Measurements from ENCODE around the gene CRYL1. TPM values are rescaled to one million over a fixed set of nuclear protein-coding genes. Genes with fewer than 3 reads are reported as not detected.

CRYL1 gene
- total RNA-seq, 1 experiment from 2014 or later = 13.5 TPM

DNA sequence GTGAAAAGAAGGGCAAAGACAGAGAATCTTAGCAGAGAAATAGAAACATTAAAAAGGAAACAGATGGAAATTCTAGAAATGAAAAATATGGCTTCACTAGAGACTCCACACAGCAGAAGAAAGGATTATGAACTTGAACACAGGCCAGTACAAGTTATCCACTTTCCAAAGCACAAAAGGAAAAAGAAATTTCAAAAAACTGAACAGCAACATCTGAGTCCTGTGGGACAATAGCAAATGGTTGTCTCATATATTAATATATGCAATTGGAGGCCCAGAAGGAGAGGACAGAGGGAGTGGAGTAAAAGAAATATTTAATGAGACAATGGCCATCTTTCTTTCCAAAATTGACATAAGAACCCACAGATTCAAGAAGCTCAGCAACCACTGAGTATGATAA, 151.8 kb downstream of the CRYL1 start:
- DNase-seq (ENCODE audit: low read depth) = no peak

DNA sequence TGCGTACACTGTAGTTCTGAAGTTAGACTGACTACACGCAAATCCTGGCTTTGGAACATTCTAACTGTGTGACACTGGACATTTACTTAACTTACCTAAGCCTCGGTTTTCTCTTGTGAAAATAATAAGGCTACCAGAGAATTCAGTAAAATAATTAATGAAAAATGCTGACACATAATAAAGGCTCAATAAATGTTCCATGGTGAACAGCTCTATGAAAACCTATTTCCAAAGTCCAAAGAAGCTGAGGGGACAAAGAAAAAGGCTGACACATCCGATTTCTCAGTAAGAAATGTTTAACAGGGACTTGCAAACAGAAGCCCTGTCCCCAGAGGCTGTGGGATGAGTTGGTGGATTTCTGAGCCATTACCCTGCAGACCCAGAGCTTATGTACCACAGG, 153.8 kb downstream of the CRYL1 start:
- DNase-seq (ENCODE audit: low read depth) = no peak

DNA sequence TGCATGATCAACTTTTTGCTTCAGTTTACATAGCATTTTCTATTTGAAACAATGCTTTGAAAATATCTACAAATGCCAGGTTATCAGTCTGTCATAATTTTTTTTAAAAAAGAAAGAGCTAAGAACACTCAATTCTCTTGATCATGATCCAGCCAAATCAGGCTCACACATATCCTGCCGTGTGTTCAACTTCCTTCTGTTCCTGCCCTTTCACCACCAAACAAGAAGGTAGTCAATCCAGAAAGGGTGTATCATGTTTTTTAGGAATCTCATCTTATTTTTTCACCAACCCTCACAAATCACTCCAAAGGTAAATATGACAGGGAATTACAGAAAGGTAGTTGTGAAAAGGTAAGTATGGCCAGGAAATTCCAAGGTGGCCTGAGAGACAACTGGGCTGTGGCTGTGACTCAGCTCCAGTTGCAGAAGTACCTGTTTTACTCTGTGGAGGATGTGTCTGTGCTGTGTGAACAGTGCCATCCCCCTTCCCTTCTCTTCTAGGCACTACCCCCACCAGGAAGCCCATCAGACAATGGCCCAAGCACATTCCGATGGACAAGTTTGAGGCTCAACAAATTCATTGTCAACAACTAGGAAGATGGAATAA, 154.7 kb downstream of the CRYL1 start:
- no peak for DNase-seq (ENCODE audit: low read depth)

DNA sequence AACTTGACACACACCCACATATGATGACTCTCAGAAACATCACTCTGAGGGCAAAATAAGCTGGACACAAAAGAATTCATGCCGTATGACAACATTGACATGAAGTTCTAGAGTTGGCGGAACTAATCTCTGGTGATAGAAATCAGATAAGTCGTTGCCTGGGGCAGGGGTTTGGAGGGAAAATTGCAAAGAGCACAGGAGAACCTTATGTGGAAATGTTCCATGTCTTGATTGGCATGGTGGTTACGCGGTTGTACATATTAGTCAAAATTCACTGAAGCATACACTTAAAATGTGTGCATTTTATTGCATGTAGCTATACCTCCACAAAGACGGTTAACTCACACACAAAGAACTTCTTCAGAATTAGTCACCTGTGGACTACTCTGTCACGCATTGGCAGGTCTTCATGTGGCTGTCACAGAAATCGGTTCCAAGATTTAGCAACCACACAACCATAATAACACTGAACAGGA, 155.7 kb downstream of the CRYL1 start:
- DNase-seq (ENCODE audit: low read depth) = peak; percentile 43

DNA sequence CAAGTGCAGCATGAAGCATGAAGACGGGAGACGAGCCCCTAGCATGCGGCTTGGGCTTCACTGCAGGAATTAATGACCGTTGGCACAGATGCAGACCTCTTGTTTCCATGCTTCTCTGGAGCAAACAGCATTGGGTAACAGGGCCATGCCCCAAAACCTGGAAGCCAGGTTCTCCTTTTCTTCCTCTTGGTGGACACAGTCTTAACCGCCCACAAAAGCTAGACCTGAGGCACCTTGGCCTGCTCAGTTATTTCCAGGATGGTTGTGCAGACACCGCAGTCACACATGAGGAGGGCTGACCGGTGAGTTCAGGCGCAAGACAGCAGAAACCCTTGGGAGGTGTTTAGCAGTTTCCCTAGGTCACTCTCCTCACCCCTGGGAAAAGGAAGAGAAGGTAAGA, 159.6 kb downstream of the CRYL1 start:
- no peak for DNase-seq (ENCODE audit: low read depth)

DNA sequence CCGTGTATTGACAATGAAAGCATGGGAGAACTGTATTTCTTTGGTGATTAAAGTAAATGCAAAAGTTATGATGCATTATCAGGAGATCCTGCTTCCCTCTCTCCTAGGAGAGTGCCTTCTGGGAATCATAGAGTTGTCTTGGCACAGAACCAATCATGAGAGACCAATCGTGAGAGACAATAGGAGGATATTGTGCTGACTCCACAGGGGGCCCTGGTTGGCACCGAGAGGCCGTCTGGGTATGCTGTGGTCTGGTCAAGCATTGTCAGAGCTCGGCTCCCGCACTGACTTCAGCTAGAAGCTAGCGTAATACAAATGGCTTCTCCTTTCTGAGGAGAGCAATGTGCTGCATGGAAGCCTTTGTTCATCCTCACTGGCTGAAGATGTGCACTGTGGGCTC, 162.1 kb downstream of the CRYL1 start:
- DNase-seq (ENCODE audit: low read depth) = no peak

DNA sequence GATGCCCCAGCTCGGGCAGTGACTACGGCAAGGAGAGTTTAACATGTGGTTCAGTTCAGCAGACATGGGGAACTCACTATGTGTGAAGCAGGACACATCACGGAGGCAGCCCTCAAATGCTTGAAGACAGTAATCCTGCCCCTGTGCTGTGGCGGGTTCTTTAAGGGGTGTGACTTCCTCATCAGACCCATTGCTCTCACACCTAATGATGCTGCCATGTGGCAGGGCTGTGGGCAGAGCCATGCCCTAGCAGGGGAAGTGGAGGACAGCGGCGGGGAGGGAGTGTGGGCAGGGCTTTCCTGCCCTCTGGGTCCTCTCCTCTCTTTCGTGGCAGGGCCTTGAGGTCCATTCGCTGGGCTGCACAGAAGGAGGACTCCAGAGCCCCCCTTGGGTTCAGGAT, 162.5 kb downstream of the CRYL1 start:
- DNase-seq (ENCODE audit: low read depth) = no peak

DNA sequence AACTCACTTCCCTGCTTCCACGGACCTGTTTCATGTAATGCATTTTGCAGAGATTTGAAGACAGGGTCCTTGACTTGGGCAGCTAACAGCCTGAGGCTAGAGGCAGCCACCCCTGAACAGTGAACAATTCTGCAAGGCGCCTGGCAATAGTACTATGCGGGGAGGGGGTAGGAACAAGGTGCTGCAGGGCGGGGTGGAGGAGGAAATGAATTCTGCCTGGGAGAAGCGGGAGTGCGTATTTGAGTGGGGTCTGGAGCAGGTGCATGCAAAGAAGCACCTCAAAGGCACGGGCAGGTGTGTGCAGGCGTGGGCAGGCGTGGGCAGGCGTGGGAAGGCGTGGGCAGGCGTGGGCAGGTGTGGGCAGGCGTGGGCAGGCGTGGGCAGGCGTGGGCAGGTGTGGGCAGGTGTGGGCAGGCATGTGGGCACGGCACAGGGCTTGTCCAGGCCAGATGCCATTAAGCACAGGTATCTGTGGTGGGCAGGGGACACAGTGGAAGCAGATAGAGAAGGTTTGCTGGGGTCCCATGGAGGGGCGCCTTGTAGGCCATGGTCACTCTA, 163.1 kb downstream of the CRYL1 start:
- no peak for DNase-seq (ENCODE audit: low read depth)

DNA sequence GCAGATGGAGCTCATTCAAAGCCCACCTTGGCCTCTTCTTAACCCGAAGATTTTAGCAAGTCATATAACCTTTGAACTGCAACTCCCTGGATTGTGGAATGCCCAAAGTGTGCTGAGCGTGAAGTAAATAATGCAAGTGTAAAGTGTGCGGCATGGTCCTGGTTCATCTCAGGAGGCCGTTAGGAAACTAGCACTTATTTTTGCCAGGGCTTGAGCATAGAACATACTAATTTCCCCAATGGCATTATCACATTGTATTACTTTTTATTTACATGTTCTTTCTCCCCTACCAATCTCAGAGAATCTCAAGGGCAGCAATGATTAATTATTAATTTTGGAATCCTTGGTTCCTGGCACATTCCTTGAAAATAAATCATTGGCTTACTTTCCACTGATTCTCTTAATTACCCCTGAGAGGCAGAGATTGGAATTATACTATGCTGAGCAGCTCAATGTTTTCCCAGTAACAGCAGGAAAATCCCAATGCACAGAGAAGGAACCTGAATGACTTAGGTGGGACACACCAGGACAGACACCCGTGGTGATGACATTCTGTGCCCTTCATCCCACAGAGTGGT, 164.7 kb downstream of the CRYL1 start:
- DNase-seq (ENCODE audit: low read depth) = no peak

DNA sequence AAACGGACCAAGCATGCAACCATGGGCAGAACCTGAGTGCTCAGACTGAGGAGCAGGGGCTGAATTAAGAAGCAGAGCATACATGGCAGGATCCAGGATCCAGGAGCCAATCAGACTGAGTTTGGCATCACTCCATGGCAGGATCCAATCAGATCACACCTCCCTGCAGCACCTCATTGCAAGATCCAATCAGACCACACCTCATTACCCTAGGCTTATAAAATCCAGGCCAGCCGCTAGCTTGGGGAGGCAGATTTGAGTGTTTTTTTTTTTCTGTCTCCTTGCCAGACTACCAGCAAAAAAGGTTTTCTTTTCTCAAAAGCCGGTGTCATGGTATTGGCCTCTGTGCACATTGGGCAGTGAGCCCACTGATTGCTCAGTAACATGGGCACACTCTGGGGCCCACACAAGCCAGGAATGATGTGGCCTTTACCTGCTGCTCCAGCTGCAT, 165.6 kb downstream of the CRYL1 start:
- DNase-seq (ENCODE audit: low read depth) = peak; percentile 34

DNA sequence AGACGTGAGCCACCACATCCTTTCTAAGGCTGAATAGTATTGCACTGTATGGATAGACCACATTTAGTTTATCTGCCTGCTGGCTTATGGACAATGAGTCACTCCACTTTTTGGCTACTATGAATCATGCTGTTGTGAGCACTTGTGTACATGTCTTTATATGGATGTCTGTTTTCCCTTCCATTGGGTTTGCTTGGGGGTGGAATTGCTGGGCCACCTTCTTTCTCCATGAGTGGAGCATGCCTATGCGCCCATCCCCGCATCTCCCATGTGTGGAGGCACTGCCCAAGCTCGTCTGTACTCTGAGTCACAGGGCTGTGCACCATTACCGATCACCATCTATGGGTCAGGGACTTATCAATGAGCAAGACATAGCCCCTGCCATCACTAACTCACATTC, 166.3 kb downstream of the CRYL1 start:
- peak; percentile 96 for DNase-seq (ENCODE audit: low read depth)

DNA sequence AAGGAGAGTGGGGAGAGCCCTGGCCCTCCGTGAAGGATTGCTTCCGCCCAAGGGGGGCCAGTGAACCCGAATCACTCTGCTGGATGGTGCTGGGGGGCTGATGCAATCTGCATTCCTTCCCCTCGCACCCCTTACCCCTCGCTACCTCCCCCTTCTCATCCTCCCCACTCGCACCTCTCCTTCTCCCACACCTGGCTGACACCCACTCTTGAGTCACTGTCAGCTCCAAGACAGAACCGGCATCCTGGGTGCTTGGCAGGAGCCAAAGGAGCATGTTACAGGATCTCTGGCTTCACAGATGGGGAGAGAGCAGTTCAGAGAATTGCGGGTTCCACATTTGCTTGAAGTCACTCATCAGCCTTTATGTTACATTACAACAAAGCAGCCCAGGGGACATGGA, 167.6 kb downstream of the CRYL1 start:
- DNase-seq (ENCODE audit: low read depth) = no peak

DNA sequence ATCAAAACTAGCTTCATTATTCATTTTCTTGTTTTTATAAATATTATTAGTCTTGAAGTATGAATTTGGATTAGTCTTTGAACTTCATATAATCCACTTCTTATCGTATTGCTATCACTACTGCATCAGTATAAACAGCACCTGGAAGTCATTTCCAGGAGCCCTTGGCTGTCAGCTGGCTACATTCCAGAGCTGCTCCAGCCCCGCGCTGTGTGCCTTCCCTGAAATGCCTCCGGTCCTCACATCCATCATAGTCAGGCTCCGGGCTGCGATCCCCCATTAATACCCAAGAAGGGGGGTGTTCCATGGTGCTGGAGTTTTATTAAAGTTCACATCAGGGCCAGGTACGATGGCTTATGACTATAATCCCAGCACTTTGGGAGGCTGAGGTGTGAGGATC, 169.2 kb downstream of the CRYL1 start:
- DNase-seq (ENCODE audit: low read depth) = peak; percentile 13

DNA sequence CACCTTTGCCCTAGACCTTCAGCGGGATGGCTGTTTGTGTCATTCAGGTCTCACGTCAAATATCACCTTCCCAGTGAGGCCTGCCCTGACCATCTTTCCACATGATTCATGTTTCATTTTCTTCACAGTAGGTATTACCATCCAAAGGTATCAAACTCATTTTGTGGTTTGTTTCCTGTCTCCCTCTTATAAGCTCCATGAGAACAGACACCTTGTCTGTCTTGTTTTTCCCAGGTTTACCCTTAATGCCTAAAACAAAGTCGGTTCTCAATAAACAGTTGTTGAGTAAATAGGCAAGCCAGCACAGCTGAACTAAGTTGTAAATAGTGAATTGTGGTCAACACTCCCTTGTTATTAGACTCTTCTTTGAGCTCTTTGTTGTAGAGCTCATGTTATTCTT, 170.9 kb downstream of the CRYL1 start:
- no peak for DNase-seq (ENCODE audit: low read depth)

DNA sequence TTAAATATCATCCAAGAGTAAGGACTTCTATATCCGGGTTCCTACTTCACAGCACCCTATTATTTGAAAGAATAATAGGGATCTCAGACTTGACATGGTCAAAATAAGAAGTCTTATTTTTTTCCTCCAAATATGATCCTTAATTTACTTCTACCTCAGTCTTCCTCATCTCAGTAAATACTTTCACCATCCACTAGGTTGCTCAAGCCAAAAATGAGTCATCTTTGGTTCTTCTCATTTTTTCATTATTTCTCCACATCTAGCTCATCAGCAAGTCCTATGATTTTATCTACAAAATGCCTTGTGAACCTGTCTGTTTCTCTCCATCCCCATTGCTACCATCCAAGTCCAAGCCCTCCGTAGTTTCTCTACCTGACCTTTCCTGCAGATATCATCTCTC, 171.7 kb downstream of the CRYL1 start:
- peak; percentile 36 for DNase-seq (ENCODE audit: low read depth)

Other genes with a start within 250 kb of the CRYL1 start
- gene IFT88, start 41.3 kb upstream of the CRYL1 start, total RNA-seq (2014; rRNA removed; shearing (Covaris generic)) = 10.9 and 18.9 TPM in 2 replicates
- 0.10 and 0.12 TPM in 2 replicates for gene IL17D, start 177.8 kb upstream of the CRYL1 start, total RNA-seq (2014; rRNA removed; shearing (Covaris generic))
- 8.4 and 9.9 TPM in 2 replicates for gene EEF1AKMT1, start 248.1 kb upstream of the CRYL1 start, total RNA-seq (2014; rRNA removed; shearing (Covaris generic))